ENCODE measurements around the gene ARHGAP27.

Gene ARHGAP27

DNA sequence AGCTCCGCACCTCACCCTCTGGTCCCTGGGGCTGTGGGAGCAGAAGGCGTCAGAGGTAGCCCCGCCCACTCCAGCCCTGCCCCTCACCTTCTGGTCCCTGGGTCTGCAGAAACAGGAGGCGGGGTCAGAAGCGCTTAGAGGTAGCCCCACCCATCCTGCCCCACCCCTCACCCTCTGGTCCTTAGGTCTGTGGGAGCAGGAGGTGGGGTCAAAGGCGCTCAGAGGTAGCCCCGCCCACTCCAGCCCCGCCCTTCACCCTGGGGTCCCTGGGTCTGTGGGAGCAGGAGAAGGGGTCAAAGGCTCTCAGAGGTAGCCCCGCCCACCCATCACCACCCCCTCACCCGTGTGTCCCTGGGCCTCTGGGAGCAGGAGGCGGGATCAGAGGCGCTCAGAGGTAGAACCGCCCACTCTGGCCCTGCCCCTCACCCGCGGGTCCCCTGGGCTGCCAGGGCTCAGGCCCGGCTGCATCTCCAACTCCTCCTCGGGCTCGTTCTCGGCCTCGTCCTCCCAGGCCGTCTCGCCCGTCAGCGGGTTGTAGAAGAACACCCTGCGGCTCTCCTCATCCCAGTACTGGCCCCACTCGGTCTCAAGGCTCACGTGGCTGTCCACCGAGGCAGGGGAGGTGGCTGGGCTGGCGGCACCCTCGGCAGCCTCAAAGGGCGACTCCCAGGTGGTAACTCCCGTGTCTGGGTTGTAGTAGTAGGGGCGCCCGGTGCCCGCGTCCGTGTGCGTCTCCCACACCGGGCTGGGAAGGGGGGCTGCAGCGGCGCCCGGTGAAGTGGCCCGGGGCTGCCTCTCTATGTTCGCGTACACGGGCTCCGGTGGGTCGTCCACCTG, 27.2 kb downstream of the ARHGAP27 start:
- DNase-seq, result no peak

- no peak for DNase-seq
Observed at GRCh38 chr17:45404870-45405249, 27.8 kb downstream of the ARHGAP27 start.

GRCh38 chr17:45403906-45404490, 28.7 kb downstream of the ARHGAP27 start:
- DNase-seq, result no peak

GRCh38 chr17:45402916-45403315, 29.8 kb downstream of the ARHGAP27 start:
- DNase-seq, result no peak

DNA sequence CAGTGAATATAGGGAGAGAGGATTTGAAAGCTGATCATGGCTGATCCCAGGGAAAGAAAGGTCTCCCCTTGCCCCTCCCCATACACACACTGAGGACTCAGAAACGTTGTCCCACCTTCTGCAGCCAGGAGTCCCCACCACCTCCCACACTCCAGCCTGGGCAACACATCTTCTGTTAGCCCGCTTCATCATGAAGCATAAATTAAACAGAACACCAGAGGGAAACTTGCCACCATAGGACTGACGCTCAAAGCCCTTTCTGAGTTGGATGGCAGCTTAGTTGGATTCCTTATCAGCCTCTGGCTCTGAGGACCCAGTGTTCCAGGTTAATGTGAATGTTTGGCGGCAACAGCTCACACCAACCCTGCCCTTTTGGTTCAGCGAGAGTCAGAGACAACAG, 33.9 kb downstream of the ARHGAP27 start:
- DNase-seq, result no peak

DNA sequence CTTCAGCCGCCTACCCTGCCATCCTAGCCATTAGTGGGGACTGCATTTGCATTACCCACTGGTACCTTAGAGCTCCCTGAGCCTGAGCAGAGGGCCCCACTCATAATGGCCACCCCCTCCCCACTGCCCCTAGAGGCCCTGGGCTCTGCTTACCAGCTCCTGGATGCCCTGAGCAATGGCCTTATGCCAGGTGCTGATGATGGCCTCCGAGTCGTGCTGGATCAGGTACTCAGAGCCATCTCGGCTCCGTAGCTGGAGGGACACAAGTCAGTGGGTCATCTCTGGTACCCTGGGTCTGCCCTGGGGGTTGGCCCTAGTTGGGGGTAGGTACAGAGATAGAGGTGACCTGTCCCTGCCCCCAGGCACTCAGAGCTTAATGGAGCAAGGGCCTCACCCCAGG, 34.9 kb downstream of the ARHGAP27 start:
- DNase-seq, result no peak

DNA sequence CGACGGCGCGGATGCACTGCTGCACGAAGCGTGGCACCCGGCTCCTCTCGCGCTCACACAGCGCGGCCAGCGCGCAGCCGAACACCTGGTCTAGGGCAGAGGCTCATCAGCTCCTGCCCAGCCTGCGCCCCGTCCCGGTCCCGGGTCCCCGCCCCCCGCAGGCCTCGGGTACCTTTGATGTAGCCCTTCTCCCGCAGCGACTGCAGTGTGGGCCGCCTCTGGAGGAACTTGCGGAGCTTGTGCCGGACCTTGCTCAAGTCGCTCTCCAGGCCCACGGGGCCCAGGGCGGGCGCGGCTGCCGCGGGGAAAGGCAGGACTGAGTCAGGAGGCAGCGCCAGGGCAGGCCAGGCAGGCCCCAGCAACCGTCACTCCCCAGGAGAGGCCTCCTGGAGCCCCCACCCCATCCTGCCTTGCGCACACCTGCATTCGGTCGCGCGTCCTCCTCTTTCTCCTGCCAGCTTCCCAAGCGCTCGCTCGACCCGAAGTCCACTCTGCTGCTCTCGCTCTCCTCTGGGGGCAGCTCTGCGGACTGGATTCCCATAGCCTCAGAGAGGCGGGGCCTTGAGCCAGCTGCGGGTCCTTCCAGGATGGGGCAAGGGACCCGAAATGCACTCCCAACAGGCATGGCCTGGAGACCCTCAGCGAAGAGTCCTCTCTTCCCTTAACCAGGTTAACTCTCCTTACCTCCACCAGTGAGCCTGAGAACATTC, 36.0 kb downstream of the ARHGAP27 start:
- no peak for DNase-seq

GRCh38 chr17:45395569-45396415, 36.9 kb downstream of the ARHGAP27 start:
- DNase-seq, result no peak

- DNase-seq, result no peak
Observed at GRCh38 chr17:45394913-45395568, 37.6 kb downstream of the ARHGAP27 start.

DNA sequence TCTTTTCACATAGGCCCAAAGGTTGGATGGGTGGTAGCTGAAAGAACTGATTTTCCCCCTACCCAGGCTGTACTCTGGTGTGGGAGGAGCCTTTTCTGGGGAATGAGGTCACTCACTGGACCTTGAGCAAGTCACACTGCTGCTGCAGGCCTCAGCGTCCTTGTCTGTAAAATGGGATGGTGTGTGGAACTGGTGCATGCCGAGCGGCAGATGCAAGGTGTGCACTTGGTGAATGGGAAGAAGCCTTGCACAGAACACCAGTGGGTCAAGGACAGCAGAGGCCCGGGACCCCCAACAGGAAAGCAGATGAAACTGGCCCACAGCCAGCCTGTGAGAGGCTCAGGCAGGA, 38.1 kb downstream of the ARHGAP27 start:
- DNase-seq, result no peak

DNA sequence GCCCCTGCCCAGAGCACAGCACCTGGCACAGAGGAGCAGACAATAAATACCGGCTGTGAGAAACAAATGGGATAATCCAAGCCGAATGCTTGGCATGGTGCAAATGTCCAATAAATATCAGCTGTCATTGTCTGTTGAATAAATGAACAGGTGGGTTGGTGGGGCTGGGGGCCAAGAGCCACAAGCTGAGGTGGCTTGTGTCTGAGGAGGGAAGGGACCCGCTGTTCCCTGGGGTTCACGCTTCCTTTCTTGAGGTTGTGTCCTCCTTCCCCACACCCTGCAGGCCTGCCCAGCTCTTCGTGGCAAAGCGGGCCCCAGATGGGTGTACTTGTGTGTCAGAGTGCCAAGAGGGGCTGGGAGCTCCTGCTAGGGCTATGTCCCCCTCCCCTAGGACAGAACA, 38.6 kb downstream of the ARHGAP27 start:
- no peak for DNase-seq

DNA sequence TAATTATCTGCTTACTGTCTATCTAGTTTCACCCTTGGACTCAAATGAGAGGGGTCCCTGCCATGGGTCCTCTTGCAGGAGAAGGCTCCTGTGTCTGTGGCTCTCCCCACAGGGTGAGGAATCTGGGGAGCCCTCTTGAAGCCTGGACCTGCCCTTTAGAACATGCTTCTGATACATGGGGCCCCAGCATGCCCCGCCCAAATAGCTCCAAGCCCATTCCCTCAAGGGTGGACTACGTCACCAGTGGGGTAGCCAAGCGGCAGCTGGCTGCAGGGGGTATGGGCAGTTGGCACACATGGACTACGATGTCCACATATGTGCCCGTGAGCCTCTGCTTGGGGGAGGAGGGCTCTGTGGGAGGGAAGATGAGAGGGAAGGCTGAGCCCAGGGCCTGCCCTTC, 39.3 kb downstream of the ARHGAP27 start:
- no peak for DNase-seq

GRCh38 chr17:45391918-45392317, 40.8 kb downstream of the ARHGAP27 start:
- DNase-seq, result no peak

DNA sequence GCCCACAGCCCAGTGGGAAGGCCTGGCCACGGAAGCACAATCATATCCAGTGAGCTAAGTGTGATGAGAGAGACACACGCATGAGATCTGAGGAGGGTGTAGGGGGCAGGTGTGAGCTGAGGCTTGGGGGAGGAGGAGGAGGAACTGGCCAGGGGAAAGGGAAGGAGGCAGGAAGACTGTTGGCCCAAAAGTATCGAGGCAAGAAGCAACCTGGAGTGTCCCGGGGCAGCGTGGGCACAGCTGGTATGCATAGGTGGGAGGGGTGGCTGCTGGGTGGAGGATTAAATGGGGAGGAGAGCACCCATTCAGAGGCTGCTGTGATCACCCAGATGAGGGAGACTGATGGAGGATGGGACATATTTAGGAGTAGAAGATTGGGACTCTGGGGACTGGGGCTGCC, 41.4 kb downstream of the ARHGAP27 start:
- DNase-seq, result no peak

DNA sequence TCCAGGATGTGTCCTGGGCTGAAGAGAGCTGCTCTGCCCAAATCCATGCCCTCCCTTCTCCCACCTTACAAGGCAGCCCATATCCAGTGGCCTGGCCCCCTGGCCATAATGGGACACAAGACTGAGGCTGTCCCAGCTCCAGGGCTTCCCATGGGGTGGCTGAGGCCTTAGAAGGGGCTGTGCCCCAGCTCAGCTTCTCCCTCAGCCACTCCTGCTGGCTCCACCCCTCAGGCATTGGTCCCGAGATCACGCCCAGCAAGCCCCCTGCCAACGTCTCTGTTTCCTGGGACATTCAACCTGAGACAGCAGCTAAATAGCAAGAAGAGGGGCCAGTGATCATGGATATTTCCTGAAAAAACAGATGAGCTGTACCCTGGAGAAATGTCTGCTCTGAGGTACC, 43.3 kb downstream of the ARHGAP27 start:
- DNase-seq, result no peak

DNA sequence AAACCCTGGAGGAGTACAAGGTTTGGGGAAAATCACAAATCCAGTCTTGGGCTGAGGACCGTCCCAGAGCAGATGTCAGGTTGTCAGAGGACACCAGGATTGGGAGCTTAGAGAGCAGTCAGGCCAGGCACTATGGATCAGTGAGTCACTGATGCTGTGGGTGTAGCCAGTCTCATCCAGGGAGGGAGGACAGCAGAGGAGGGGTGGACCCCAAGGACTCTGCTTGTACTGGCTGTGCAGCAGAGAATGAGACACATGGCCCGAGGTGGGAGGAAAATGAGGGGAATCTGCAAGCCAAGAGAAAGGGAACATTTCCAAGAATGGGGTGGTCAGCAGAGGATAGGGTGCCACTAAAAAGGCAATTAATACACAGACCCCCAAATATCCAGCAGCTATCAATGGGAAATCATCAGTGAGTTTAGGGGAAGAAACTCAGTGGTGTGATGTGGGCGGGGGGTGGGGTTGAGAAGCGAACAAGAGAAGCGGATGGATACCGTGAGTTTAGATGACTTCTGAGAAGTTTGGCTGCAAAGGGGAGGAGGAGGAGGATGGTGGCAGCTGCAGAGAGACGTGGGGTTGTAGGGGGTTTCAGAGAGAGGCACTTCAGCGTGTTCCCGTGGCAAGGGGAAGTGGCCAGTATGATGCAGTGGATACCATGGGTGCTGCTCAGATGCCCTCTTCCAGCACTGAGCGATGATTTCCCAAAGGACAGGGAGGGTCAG, 43.9 kb downstream of the ARHGAP27 start:
- DNase-seq, result no peak

DNA sequence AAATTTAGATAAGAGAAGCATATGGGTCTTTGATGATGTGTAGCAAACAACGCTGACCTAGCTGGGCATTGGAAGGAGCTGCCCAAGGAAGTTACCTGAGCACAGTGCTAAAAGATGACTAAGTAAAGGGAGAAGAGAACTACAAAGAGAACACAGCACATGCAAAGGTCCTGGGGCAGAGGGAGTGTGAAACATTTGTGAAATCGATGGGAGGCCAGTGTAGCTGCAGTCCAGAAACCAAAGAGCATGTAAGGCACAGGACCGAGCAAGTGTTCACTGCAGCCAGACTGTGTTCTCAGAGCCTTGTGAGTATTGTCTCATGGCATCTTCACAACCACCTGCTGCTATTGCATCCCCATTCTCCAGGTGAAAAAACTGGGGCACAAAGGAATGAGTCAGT, 44.9 kb downstream of the ARHGAP27 start:
- DNase-seq, result no peak

- no peak for DNase-seq
Observed at GRCh38 chr17:45386178-45386577, 46.5 kb downstream of the ARHGAP27 start.

GRCh38 chr17:45385331-45385997, 47.2 kb downstream of the ARHGAP27 start:
- peak; percentile 95 for DNase-seq

GRCh38 chr17:45384789-45385262, 47.8 kb downstream of the ARHGAP27 start:
- no peak for DNase-seq
